Measurements from ENCODE around the gene SPINT2. TPM values are rescaled to one million over a fixed set of nuclear protein-coding genes. Genes with fewer than 3 reads are reported as not detected.

SPINT2 gene
- polyA plus RNA-seq, 1 donor from 2014 or later, result 236 TPM

- Histone ChIP-seq H3K79me2 (replicated peaks; ENCODE audit: insufficient read depth, low read length) (no peaks in the 10 kb centered on the region), H3K36me3 (ENCODE audit: insufficient read depth, low read length) (no peaks in the 10 kb centered on the region), H4K20me1 (ENCODE audit: insufficient read depth) (no peaks in the 10 kb centered on the region), H2AFZ (ENCODE audit: low read depth, low read length) (no peak within 1 kb of the TSS), H3F3A (ENCODE audit: insufficient read depth, low read length, poor library complexity, severe bottlenecking) (no peaks in the 10 kb centered on the region), H3K9ac (ENCODE audit: low read length) (no peak within 1 kb of the TSS), H3K27me3 (ENCODE audit: insufficient read depth, low read depth, low read length) (no peaks in the 10 kb centered on the region), H3K9me2 (ENCODE audit: insufficient read depth, low read length) (no peaks in the 10 kb centered on the region), H3K27ac (ENCODE audit: low read length) (no peak within 1 kb of the TSS), H3K4me2 (ENCODE audit: low read length) (no peak within 1 kb of the TSS), H3K9me3 (ENCODE audit: low read length) (no peaks in the 10 kb centered on the region), H3K4me3 (ENCODE audit: low read length) (no peak within 1 kb of the TSS)
- no peak for TF ChIP-seq RAD21 (conservative IDR thresholded peaks at IDR 0.05)
- no peak for TF ChIP-seq CTCF (IDR thresholded peaks at IDR 0.05; ENCODE audit: poor library complexity, severe bottlenecking)
- no peak for TF ChIP-seq REST (IDR thresholded peaks at IDR 0.05; ENCODE audit: borderline replicate concordance)
- TF ChIP-seq EP300 (conservative IDR thresholded peaks at IDR 0.05; ENCODE audit: poor library complexity, severe bottlenecking), result no peak
- TF ChIP-seq SMC3 (conservative IDR thresholded peaks at IDR 0.05; ENCODE audit: poor library complexity), result no peak
- no peak for TF ChIP-seq POLR2AphosphoS5 (IDR thresholded peaks at IDR 0.05)
- no peak for TF ChIP-seq MXI1 (conservative IDR thresholded peaks at IDR 0.05; ENCODE audit: poor library complexity, severe bottlenecking)
- TF ChIP-seq TAF1 (IDR thresholded peaks at IDR 0.05; ENCODE audit: low read depth), result no peak
- no peak for TF ChIP-seq EZH2 (IDR thresholded peaks at IDR 0.05; ENCODE audit: borderline replicate concordance, insufficient read depth, low read length, poor library complexity, severe bottlenecking)
These were observed 39.4 kb downstream of the SPINT2 start, which contains the start of gene C19orf33 for GRCh38 chr19:38303517-38304351. TSS of gene C19orf33 (plus strand) at chr19:38304251. CDS start at chr19:38304262, 11 bp downstream.

- Histone ChIP-seq H3K4me2 (ENCODE audit: low read length) (no peak overlapping the region), H4K20me1 (ENCODE audit: insufficient read depth) (no peaks in the 10 kb centered on the region), H3K27me3 (ENCODE audit: insufficient read depth, low read depth, low read length) (no peaks in the 10 kb centered on the region), H3F3A (ENCODE audit: insufficient read depth, low read length, poor library complexity, severe bottlenecking) (no peaks in the 10 kb centered on the region), H3K9ac (ENCODE audit: low read length) (no peak overlapping the region), H3K79me2 (replicated peaks; ENCODE audit: insufficient read depth, low read length) (no peaks in the 10 kb centered on the region), H3K27ac (ENCODE audit: low read length) (no peak overlapping the region), H3K4me3 (ENCODE audit: low read length) (no peak overlapping the region), H3K9me3 (ENCODE audit: low read length) (no peaks in the 10 kb centered on the region), H3K9me2 (ENCODE audit: insufficient read depth, low read length) (no peaks in the 10 kb centered on the region), H3K36me3 (ENCODE audit: insufficient read depth, low read length) (no peaks in the 10 kb centered on the region), H2AFZ (ENCODE audit: low read depth, low read length) (no peak overlapping the region)
- TF ChIP-seq POLR2AphosphoS5 (IDR thresholded peaks at IDR 0.05) (no peak), SMC3 (conservative IDR thresholded peaks at IDR 0.05; ENCODE audit: poor library complexity) (no peak), CTCF (IDR thresholded peaks at IDR 0.05; ENCODE audit: poor library complexity, severe bottlenecking) (no peak), RAD21 (conservative IDR thresholded peaks at IDR 0.05) (no peak), EZH2 (IDR thresholded peaks at IDR 0.05; ENCODE audit: borderline replicate concordance, insufficient read depth, low read length, poor library complexity, severe bottlenecking) (no peak), MXI1 (conservative IDR thresholded peaks at IDR 0.05; ENCODE audit: poor library complexity, severe bottlenecking) (no peak), EP300 (conservative IDR thresholded peaks at IDR 0.05; ENCODE audit: poor library complexity, severe bottlenecking) (no peak), REST (IDR thresholded peaks at IDR 0.05; ENCODE audit: borderline replicate concordance) (no peak), TAF1 (IDR thresholded peaks at IDR 0.05; ENCODE audit: low read depth) (no peak)
These were observed 40.0 kb downstream of the SPINT2 start for GRCh38 chr19:38304352-38304865.
